HG03095 (cell line): Measurements from ENCODE around the gene FUT6.

Experiments used
- ATAC-seq: cut with Tn5 transposase; IDR thresholded peaks from one replicate; pipeline ENCODE4 v1.9.1; 2021; ENCODE audit warnings: moderate library complexity; ENCODE audit not compliant: unreplicated experiment

Gene FUT6

GRCh38 chr19:5805462-5806132 lies 33.9 kb downstream of the FUT6 start:
- ATAC-seq = no peak

GRCh38 chr19:5804516-5805461 lies 34.7 kb downstream of the FUT6 start, which contains the start of gene NRTN:
TSS of gene NRTN (plus strand) at chr19:5805067. CDS start at chr19:5824166, 19,099 bp downstream.
- ATAC-seq = no peak

- ATAC-seq = no peak
Measured at GRCh38 chr19:5803752-5804515, 35.6 kb downstream of the FUT6 start.

- ATAC-seq = no peak
Measured at GRCh38 chr19:5803441-5803751, 36.1 kb downstream of the FUT6 start.

DNA sequence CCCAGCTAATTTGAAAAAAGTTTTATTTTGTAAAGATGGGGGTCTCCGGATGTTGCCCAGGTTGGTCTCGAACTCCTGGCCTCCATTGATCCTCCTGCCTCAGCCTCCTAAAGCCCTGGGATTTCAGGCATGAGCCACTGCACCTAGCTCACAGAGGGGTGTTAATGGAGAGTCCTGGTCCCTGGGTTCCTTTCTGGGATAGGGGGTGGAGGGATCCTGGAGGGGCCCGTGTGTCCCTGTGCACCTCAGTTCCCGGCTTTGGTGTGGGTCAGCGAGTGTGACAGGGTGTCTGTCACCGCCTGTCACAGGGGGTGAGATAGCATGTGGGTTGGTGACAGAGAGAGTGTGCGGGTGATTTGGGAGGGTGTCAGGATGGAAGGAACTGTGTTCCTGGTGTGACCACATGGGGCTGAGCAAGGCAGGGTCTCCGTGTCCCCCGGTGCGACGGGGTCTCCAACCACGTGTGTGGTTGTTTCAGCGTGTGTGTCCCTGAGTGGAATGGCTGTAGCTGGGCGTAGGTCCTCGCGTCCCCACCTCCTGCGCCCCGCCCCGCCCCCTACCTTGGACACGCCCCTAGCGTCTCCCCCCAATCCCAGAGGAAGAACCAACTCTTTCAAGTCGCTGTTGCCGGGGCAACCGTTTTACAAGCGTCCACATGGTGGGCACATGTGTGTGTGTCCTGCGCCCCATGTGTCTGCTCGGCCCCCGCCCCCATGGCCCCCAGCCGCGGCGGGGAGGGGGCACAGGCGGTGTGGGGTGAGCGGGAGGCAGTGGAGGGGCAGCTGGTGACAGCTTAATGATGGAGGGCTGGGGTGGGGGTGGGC lies 37.5 kb downstream of the FUT6 start:
- ATAC-seq = no peak

- ATAC-seq = no peak
Measured at GRCh38 chr19:5800361-5801270, 38.9 kb downstream of the FUT6 start.

DNA sequence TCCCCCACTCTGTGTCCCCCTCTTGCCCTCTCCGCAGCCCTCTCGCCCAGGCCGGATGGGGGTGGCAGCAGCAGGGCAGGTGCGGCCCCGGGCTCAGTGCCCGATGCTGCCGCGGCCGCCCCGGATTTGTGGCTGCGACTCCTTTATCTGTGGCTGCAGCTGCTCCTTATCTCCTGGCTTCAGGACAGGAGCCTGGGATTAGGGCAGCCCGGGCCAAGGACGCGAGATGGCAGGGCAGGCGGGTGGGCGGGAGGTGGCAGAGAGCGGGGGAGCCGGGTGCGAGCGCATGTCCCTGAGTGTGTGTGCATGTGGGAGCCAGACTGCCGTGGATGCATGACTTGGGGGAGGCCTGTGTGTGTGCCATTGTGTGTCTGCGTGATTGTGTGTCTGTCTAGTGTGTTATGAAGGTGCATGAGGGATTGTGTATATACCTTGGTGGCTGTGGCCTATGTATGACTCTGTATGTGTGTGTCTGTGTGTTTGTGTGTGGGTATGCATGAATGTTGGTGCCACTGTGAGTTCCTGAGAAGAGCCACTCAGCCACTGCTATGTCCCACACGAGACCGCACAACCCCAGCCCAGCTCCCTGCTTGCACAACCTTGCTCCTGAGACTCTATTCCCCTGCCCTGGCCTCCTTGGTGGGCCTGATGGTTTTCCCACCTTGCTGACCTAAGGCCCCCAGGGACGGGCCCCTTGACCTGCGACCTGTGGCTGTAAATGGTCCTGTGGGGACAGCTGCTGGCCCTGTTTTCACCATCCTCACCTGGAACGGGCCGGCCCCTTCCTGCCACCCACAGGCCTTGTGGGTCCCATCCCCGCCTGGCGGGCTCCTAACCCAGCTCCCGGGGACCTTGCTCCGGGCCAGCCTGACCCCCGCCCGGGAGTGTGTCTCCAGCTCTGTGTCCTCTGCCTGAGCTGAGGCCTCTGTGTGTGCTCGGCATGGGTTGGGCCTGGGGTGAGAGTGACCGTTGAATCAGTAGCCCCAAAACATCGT lies 40.0 kb downstream of the FUT6 start:
- no peak for ATAC-seq

DNA sequence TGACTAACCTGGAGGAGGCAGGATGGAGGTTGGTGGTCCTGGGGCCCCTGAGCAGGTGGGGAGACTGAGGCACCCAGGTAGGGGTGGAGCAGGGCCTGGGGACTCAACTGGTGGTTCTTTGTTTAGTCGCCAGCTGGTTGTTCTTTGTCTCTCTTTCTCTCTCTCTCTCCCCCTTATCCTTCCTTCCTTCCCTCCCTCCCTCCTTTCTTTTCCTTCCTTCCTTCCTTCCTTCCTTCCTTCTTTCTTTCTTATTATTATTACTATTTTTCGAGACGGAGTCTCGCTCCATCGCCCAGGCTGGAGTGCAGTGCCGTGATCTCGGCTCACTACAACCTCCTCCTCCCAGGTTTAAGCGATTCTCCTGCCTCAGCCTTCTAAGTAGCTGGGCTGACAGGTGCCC lies 41.3 kb downstream of the FUT6 start:
- ATAC-seq = no peak

DNA sequence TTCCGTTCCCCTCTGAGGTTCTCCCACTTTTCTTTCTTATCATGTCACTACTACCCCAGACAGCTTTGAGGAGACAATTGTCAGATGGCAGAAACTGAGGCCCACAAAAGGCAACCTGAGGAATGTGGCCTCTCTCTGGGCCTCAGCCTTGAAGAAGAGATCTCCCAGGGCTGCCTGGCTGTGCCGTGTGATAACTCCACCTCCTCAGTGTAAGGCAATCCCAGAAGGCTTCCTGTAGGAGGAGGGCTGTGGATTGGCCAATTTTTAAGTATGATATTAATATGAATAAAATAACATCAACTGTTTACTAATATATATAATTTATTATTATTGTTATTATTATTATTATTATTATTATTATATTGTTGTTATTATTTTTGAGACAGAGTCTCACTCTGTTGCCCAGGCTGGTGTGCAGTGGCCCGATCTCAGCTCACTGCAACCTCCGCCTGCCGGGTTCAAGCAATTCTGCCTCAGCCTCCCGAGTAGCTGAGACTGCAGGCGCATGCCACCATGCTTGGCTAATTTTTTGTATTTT lies 44.1 kb downstream of the FUT6 start:
- no peak for ATAC-seq

DNA sequence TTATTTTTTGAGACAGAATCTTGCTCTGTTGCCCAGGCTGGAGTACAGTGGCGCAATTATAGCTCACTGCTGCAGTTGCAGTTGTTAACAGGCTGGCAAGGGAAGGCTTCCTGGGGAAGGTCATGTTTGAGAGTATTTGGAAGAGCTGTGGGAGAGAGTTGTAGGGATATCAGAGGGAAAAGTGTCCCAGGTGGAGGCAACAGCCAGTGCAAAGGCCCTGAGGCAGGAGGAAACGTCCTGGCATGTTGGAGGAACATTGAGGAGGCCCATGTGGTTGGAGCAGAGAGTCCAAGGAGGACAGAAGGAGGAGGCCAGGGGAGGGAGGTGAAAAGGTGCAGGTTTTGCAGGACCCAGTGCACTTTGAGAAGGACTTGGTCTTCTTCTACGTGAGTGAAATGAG lies 46.3 kb downstream of the FUT6 start:
- no peak for ATAC-seq

DNA sequence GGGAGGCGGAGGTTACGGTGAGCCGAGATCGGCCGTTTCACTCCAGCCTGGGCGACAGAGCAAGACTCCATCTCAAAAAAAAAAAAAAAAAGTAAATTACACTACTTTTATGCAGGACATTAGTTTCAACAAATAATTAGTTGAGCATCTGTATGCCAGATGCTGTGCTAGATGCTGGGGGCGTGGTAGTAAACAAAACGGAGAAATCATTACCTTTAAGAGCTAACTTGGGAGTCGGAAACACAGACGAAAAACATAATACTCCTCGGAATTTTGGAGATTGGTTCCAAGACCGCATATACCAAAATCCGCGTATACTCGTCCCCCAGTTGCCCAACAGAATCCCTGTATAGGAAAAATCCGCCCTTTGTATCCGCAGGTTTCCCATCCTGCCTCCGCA lies 47.3 kb downstream of the FUT6 start:
- ATAC-seq = no peak

GRCh38 chr19:5790559-5791520 lies 48.7 kb downstream of the FUT6 start, which contains the start of gene DUS3L:
TSS of gene DUS3L (minus strand) at chr19:5791163. CDS start at chr19:5791141, 22 bp downstream.
- peak; percentile 80 for ATAC-seq

DNA sequence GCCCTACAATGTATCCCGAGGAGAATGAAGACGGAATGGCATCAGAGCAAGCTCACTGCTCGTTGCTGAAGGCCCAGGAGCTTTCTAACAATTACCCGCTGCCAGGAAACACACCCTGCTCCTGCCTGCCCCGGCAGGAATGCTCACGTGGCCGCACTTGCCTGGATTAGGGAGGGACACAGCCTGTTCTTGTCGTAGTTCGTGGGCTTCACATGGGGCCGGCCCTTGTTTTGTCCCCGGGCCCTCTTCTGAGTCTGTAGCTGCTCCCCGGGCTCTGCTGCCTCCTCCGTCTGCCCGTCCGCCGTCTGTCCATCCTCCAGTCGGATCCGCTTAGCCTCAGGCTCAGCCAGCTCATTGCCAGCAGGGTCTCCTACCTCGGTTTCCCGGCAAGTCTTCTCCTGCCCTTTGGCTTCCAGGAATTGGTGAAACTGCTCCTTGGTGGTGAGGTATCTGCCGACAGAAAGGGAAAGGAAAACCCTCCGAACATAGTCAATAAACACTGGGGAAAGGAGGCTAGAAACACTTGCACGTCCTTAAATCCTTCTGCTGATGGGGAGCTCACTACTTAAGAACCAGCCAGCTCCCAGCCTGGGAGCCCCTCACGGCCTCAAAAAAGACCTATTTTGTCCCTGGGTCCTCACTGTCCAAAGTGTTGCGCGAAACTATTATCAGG lies 49.5 kb downstream of the FUT6 start:
- no peak for ATAC-seq

GRCh38 chr19:5789351-5789761 lies 50.1 kb downstream of the FUT6 start:
- no peak for ATAC-seq

- ATAC-seq = no peak
Measured at GRCh38 chr19:5788422-5788821, 51.1 kb downstream of the FUT6 start.

GRCh38 chr19:5787409-5788182 lies 51.9 kb downstream of the FUT6 start:
- ATAC-seq = no peak
